ENCODE measurements around the gene KAZN. TPM values are rescaled to one million over a fixed set of nuclear protein-coding genes. Genes with fewer than 3 reads are reported as not detected.

The KAZN gene
- total RNA-seq, 1 donor from 2014 or later: 7.9 TPM

DNA sequence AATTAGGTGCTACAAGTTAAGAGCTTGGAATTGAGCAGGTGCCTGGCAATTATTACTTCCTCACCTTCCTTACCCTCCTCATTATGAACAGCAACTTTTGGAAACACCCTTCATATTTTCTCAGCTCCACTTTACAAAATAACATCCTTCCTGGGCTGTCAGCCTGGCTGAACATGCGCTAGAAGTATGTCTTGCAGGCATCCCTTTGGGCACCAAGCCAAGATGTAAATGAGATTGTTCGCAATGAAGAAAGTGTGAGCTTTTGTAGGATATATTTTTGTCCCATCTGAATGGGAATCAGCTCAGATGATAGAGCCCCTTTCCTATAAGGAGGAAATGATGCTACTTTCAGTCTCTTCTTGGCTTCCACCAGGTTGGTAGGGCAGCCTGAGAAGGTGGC, 245.9 kb downstream of the KAZN start:
- no peak overlapping the region for H3K27ac Mint-ChIP-seq (ENCODE audit: unreplicated experiment)
- TF ChIP-seq, protein P1, sequence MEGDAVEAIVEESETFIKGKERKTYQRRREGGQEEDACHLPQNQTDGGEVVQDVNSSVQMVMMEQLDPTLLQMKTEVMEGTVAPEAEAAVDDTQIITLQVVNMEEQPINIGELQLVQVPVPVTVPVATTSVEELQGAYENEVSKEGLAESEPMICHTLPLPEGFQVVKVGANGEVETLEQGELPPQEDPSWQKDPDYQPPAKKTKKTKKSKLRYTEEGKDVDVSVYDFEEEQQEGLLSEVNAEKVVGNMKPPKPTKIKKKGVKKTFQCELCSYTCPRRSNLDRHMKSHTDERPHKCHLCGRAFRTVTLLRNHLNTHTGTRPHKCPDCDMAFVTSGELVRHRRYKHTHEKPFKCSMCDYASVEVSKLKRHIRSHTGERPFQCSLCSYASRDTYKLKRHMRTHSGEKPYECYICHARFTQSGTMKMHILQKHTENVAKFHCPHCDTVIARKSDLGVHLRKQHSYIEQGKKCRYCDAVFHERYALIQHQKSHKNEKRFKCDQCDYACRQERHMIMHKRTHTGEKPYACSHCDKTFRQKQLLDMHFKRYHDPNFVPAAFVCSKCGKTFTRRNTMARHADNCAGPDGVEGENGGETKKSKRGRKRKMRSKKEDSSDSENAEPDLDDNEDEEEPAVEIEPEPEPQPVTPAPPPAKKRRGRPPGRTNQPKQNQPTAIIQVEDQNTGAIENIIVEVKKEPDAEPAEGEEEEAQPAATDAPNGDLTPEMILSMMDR (IDR thresholded peaks at IDR 0.05; ENCODE audit: partially characterized antibody, unreplicated experiment): no peak
- peaks cover 18% of the 10 kb centered on the region for H3K36me3 Mint-ChIP-seq (ENCODE audit: unreplicated experiment)
- peaks cover 4% of the 10 kb centered on the region for H3K4me1 Mint-ChIP-seq (ENCODE audit: low read depth, unreplicated experiment)
- H3K27me3 Mint-ChIP-seq (ENCODE audit: unreplicated experiment): no peaks in the 10 kb centered on the region
- H3K4me3 Mint-ChIP-seq (ENCODE audit: unreplicated experiment): no peak overlapping the region
- DNase-seq: no peak
- peaks cover 8% of the 10 kb centered on the region for H3K9me3 Mint-ChIP-seq (ENCODE audit: unreplicated experiment)

DNA sequence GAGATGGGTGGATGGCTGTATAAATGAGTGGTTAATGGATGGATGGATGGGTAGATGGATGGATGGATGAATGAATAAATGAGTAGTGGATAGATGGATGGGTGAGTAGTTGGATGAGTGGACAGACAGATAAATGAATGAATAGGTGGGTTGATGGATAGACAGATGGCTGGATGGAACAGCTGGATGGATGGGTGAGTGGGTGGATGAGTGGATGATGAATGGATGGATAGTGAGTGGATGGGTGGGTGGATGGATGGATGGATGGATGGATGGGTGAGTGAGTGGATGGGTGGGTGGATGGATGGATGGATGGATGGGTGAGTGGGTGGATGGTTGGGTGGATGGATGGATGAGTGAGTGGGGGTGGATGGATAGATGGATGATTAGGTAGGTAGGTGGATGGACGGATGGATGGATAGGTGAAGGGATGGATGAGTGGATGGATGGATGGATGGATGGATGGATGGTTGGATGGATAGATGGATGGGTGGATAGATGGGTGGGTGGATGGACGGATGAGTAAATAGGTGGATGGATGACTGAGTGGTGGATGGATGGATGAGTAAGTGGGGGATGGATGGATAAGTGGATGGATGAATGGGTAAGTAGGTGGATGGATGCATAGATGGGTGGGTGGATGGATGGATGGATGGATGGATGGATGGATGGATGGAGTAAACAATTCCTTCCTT, 246.6 kb downstream of the KAZN start:
- peaks cover 8% of the 10 kb centered on the region for H3K9me3 Mint-ChIP-seq (ENCODE audit: unreplicated experiment)
- TF ChIP-seq, protein P1 (IDR thresholded peaks at IDR 0.05; ENCODE audit: partially characterized antibody, unreplicated experiment): no peak
- no peak for DNase-seq

DNA sequence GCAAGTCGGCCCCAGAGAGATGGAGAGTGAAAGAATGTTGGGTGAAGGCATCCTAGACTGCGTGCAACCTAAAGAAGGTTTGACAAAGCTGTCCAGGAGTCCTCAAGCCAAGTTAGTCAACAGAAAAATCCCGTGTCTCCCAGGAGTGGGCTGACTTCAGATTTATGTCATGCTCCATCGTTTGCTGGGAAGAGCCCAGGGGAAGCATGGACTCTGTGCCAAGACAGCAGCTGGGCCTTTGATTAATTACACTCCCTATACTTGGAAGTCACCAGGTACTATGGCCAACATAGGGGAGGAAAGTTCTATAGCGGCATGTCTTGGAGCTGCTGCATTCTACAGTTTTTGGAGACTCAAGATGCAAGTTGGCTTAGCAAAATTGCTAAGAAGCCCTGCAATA, 247.4 kb downstream of the KAZN start:
- TF ChIP-seq, protein P1 (IDR thresholded peaks at IDR 0.05; ENCODE audit: partially characterized antibody, unreplicated experiment): no peak
- H3K27me3 Mint-ChIP-seq (ENCODE audit: unreplicated experiment): peaks cover 2% of the 10 kb centered on the region
- no peak overlapping the region for H3K4me3 Mint-ChIP-seq (ENCODE audit: unreplicated experiment)
- peaks cover 8% of the 10 kb centered on the region for H3K9me3 Mint-ChIP-seq (ENCODE audit: unreplicated experiment)
- no peak for DNase-seq
- H3K4me1 Mint-ChIP-seq (ENCODE audit: low read depth, unreplicated experiment): peaks cover 4% of the 10 kb centered on the region
- peaks cover 18% of the 10 kb centered on the region for H3K36me3 Mint-ChIP-seq (ENCODE audit: unreplicated experiment)
- no peak overlapping the region for H3K27ac Mint-ChIP-seq (ENCODE audit: unreplicated experiment)

More for the DNA sequence above, 246.6 kb downstream of the KAZN start:
- Mint-ChIP-seq H3K27me3 (ENCODE audit: unreplicated experiment) (no peaks in the 10 kb centered on the region), H3K36me3 (ENCODE audit: unreplicated experiment) (peaks cover 18% of the 10 kb centered on the region), H3K4me1 (ENCODE audit: low read depth, unreplicated experiment) (peaks cover 4% of the 10 kb centered on the region), H3K4me3 (ENCODE audit: unreplicated experiment) (no peak overlapping the region), H3K27ac (ENCODE audit: unreplicated experiment) (no peak overlapping the region)

DNA sequence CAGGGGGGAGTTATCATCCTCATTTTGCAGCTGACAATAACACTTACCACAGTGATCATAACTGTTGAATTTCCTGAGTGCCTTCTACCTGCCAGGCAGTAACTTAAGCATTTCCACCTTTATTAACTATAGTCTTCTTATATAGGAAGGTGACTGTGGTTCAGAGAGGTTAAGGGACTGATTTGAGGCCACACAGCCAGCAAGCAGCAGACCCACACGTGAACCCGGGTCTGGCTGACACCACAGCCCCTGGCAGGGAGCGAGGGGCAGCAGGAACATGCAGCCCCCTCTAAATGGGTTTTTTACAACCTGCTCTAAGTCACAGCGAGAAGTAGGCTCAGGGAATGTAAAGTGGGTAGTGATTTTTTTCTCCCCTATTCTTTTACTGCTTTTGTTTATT, 248.2 kb downstream of the KAZN start:
- TF ChIP-seq, protein P1 (IDR thresholded peaks at IDR 0.05; ENCODE audit: partially characterized antibody, unreplicated experiment): no peak
- Mint-ChIP-seq H3K9me3 (ENCODE audit: unreplicated experiment) (peaks cover 7% of the 10 kb centered on the region), H3K4me3 (ENCODE audit: unreplicated experiment) (no peak overlapping the region), H3K27ac (ENCODE audit: unreplicated experiment) (no peak overlapping the region), H3K4me1 (ENCODE audit: low read depth, unreplicated experiment) (peaks cover 4% of the 10 kb centered on the region), H3K36me3 (ENCODE audit: unreplicated experiment) (peaks cover 15% of the 10 kb centered on the region), H3K27me3 (ENCODE audit: unreplicated experiment) (peaks cover 2% of the 10 kb centered on the region)
- no peak for DNase-seq

DNA sequence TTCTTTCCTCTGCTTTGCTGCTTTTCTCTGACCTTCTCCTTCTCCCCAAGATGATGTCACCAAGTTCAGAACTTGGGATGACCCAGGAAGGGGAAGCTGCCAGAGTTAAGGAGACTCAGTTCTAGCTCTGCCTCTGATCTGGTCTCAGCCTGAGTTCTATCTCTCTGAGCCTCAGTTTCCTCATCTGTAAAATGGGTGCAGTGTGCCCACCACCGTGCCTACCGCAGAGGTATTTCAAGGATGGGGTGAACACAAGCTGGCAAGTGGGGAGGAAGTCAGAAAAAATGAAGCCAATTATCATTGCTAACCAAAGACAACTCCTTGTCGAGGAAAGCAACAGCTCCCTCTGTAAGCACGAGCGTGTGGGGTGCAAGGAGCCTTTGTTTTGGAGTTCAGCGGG, 249.7 kb downstream of the KAZN start:
- no peak for DNase-seq
- Mint-ChIP-seq H3K36me3 (ENCODE audit: unreplicated experiment) (no peaks in the 10 kb centered on the region), H3K4me3 (ENCODE audit: unreplicated experiment) (no peak overlapping the region), H3K4me1 (ENCODE audit: low read depth, unreplicated experiment) (peaks cover 4% of the 10 kb centered on the region), H3K27ac (ENCODE audit: unreplicated experiment) (no peak overlapping the region), H3K9me3 (ENCODE audit: unreplicated experiment) (peaks cover 4% of the 10 kb centered on the region), H3K27me3 (ENCODE audit: unreplicated experiment) (peaks cover 2% of the 10 kb centered on the region)
- TF ChIP-seq, protein P1 (IDR thresholded peaks at IDR 0.05; ENCODE audit: partially characterized antibody, unreplicated experiment): no peak
